B cell (primary cell): ENCODE measurements around the gene RPA3. TPM values are rescaled to one million over a fixed set of nuclear protein-coding genes. Genes with fewer than 3 reads are reported as not detected.

Experiments
- ATAC-seq: fragments of 200-7000 bp; cut with Tn5 transposase; one replicate; pipeline ENCODE4 v1.10.0; 2021; ENCODE audit warnings: low read depth, mild to moderate bottlenecking, moderate number of reproducible peaks, moderate library complexity
- CTCF ChIA-PET: fragments of 350-600 bp; sonication (Branson Sonifier 250); formaldehyde crosslinking; loops from one replicate; lab custom pipeline; 2021; ENCODE audit warnings: antibody characterized with exemption, inconsistent platforms; lab: Charles Lee
- POLR2A ChIA-PET: fragments of 350-600 bp; sonication (Branson Sonifier 250); formaldehyde crosslinking; loops from one replicate; lab custom pipeline; 2021; ENCODE audit warnings: antibody characterized with exemption; lab: Charles Lee
- DNase-seq: peaks from one replicate; pipeline ENCODE4 v3.0.0; 2013
- H2AFZ ChIP-seq: 2 replicates; pipeline ENCODE4 v1.6.1; 2012; ENCODE audit warnings: mild to moderate bottlenecking, low read depth, low read length; ENCODE audit not compliant: insufficient read depth, poor library complexity, severe bottlenecking
- H3K27ac ChIP-seq, 2 donors: 1 replicate in 1 of 2; 2 replicates in 1 of 2; pipeline ENCODE4 v1.5.1; 2012 to 2013; ENCODE audit warnings: low read length in 2 of 2, mild to moderate bottlenecking in 2 of 2, moderate library complexity in 1 of 2
- H3K27me3 ChIP-seq, 4 experiments: fragments of 200-600 bp in 1 of 4; sonication (generic) in 1 of 4; replicated peaks in 1 of 4; 1 replicate in 2 of 4; 2 replicates in 2 of 4; pipeline versions ENCODE4 v1.6.1 to v1.7.0; 2013 to 2016; ENCODE audit warnings: low read length in 3 of 4, mild to moderate bottlenecking in 2 of 4, mixed read lengths in 1 of 4, moderate library complexity in 1 of 4; ENCODE audit not compliant: insufficient read depth in 4 of 4, control insufficient read depth in 3 of 4; ENCODE audit errors: control extremely low read depth in 1 of 4
- H3K36me3 ChIP-seq, 2 experiments: replicated peaks in 1 of 2; 1 replicate in 1 of 2; 2 replicates in 1 of 2; pipeline versions ENCODE4 v1.6.1 to v1.7.1; 2013; ENCODE audit warnings: low read length in 1 of 2; ENCODE audit not compliant: insufficient read depth in 2 of 2, control insufficient read depth in 1 of 2; ENCODE audit errors: control extremely low read depth in 1 of 2, extremely low read depth in 1 of 2
- H3K4me1 ChIP-seq, 2 donors: fragments of 200-600 bp in 1 of 2; sonication (generic) in 1 of 2; 1 replicate in 1 of 2; 2 replicates in 1 of 2; pipeline versions ENCODE4 v1.5.1 to v1.6.1; 2013 to 2017; ENCODE audit warnings: low read length in 2 of 2; ENCODE audit not compliant: control insufficient read depth in 2 of 2, insufficient read depth in 2 of 2
- H3K4me2 ChIP-seq: replicated peaks from 2 replicates; pipeline ENCODE3; 2012; ENCODE audit warnings: mild to moderate bottlenecking, low read depth, low read length; ENCODE audit not compliant: poor library complexity, severe bottlenecking
- H3K4me3 ChIP-seq, 5 experiments: fragments of 200-600 bp in 1 of 5; sonication (generic) in 1 of 5; 1 replicate in 3 of 5; 2 replicates in 2 of 5; pipeline versions ENCODE4 v1.5.1 to v1.7.0; 2011 to 2016; ENCODE audit warnings: low read length in 4 of 5, mild to moderate bottlenecking in 4 of 5, low read depth in 2 of 5, control low read depth in 1 of 5, moderate library complexity in 1 of 5; ENCODE audit not compliant: insufficient read depth in 1 of 5; ENCODE audit errors: control extremely low read depth in 1 of 5, extremely low read depth in 1 of 5
- H3K79me2 ChIP-seq: fragments of 200-600 bp; sonication (generic); one replicate; pipeline ENCODE4 v1.6.0; 2016; ENCODE audit warnings: low read length; ENCODE audit not compliant: control insufficient read depth, insufficient read depth
- H3K9ac ChIP-seq: fragments of 200-600 bp; sonication (generic); 2 replicates; pipeline ENCODE4 v1.6.1; 2017; ENCODE audit warnings: mild to moderate bottlenecking, low read length, moderate library complexity
- H3K9me3 ChIP-seq, 3 donors: one replicate each; pipeline versions ENCODE4 v1.6.1 to v1.7.1; 2013; ENCODE audit warnings: low read length in 2 of 3; ENCODE audit not compliant: control insufficient read depth in 2 of 3, insufficient read depth in 1 of 3; ENCODE audit errors: control extremely low read depth in 1 of 3
- H4K20me1 ChIP-seq: 2 replicates; pipeline ENCODE4 v1.6.0; 2012; ENCODE audit warnings: mild to moderate bottlenecking, low read length; ENCODE audit not compliant: insufficient read depth, control insufficient read depth, poor library complexity, severe bottlenecking
- H3K27ac Mint-ChIP-seq: one replicate; pipeline ENCODE4 v1.8.0; 2021; ENCODE audit warnings: mixed read lengths
- H3K27me3 Mint-ChIP-seq: one replicate; pipeline ENCODE4 v1.8.0; 2021; ENCODE audit warnings: mixed read lengths
- H3K4me1 Mint-ChIP-seq: one replicate; pipeline ENCODE4 v1.8.0; 2021; ENCODE audit warnings: mixed read lengths
- H3K4me3 Mint-ChIP-seq: one replicate; pipeline ENCODE4 v1.8.0; 2021; ENCODE audit warnings: mixed read lengths
- H3K9me3 Mint-ChIP-seq: one replicate; pipeline ENCODE4 v1.8.0; 2022; ENCODE audit warnings: mixed read lengths; ENCODE audit not compliant: insufficient read depth
- CTCF ChIP-seq: fragments of 200-600 bp; IDR thresholded peaks from one replicate; pipeline ENCODE4 v1.8.0; 2022; ENCODE audit warnings: antibody characterized with exemption, mild to moderate bottlenecking
- EZH2 ChIP-seq: IDR thresholded peaks from 2 replicates; pipeline ENCODE4 v1.6.1; 2012; ENCODE audit warnings: borderline replicate concordance, low read depth, mild to moderate bottlenecking, moderate library complexity, low read length; ENCODE audit not compliant: insufficient read depth, poor library complexity, severe bottlenecking
- WGBS: methylation state at CpG from one replicate; pipeline ENCODE4 v1.1.5; 2013; ENCODE audit warnings: missing lambda C conversion rate; ENCODE audit not compliant: insufficient coverage; 5-methylcytosine and 5-hydroxymethylcytosine counted together
- intact Hi-C: fragments of 100-400 bp; cut with micrococcal nuclease; formaldehyde crosslinking; loops from one replicate; pipeline ENCODE4 v1.10.0; 2022
- polyA plus RNA-seq: library from polyadenylated mRNA; depleted of rRNA; stranded (reverse); fragments of >200 nt; gene quantifications from 2 replicates; pipeline ENCODE4 v1.2.3, GENCODE V29; 2012
- total RNA-seq, 2 donors: library from RNA; stranded (reverse); fragments of 120-200 nt in 1 of 2; gene quantifications; 1 replicate in 1 of 2; 2 replicates in 1 of 2; pipeline versions ENCODE4 v1.2.3 to v1.2.4, GENCODE V29; 2013 to 2022

Gene RPA3
- total and polyA plus RNA-seq, 2 donors (not counting 1 experiment from before 2014, with no cell fraction given): 25.6 to 49.3 TPM

- no peak overlapping the region for H3K27ac ChIP-seq
- WGBS: no CpG with 5 or more reads among the region's 6 CpGs
- peaks cover 12% of the 10 kb centered on the region for H4K20me1 ChIP-seq
- H3K9ac ChIP-seq: no peak overlapping the region
- Mint-ChIP-seq H3K27ac (no peak overlapping the region), H3K9me3 (no peaks in the 10 kb centered on the region), H3K4me3 (peak overlapping the region; percentile 87), H3K27me3 (no peaks in the 10 kb centered on the region), H3K4me1 (peaks cover 48% of the 10 kb centered on the region)
- no peak for DNase-seq
- H3K4me2 ChIP-seq: peak overlapping the region; percentile 80
- H3K4me1 ChIP-seq: peaks cover 15 to 17% of the 10 kb centered on the region in 2 donors
- no peaks in the 10 kb centered on the region for H3K27me3 ChIP-seq
- no peak for ATAC-seq
- H2AFZ ChIP-seq: no peak overlapping the region
- peaks cover 69% of the 10 kb centered on the region for H3K79me2 ChIP-seq
- TF ChIP-seq CTCF (no peak), EZH2 (no peak)
- ChIA-PET CTCF (interaction anchor here (5.0 kb wide), 1 partner anchor 547 kb away, joined by 22 read pairs; no protein-coding TSS in a partner anchor), POLR2A (no interaction called here)
- H3K4me3 ChIP-seq: peak overlapping the region in 1 of 5 experiments; percentile 99
- intact Hi-C loops: loop anchor here (5.0 kb wide), 1 partner anchor 120 kb away; no protein-coding TSS in a partner anchor
- H3K36me3 ChIP-seq: peaks cover 0 to 1% of the 10 kb centered on the region in 2 experiments
- H3K9me3 ChIP-seq: peaks cover 0 to 4% (median 0%) of the 10 kb centered on the region in 3 donors
Measured at GRCh38 chr7:7642081-7642480, 76.3 kb downstream of the RPA3 start.

DNA sequence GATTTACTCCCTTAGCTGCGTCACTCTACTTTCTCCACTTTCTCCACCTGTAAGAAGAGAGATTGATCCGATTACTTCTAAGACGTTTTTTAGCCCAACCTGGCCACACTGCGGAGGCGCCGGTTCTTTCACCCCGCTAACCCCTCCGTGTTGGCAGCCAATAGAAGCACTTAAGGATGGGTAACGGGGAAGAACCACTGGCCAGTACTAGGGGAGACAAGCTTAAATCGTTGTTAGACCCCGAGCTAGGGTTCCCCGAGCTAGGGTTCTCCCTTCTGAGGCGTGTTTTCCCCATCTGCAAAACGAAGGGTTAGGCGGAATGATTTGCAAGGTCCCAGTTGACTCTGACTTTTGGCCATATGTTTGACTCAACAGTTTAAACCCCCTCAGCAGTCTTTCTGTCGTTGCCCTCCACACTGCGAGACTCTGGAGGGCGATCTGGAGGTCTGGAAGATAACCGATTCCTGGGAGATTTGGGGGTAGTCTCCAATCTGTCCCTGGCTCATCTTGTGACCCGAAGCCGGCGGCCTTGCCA, 77.2 kb downstream of the RPA3 start:
- H3K9ac ChIP-seq: peak overlapping the region; percentile 98
- Mint-ChIP-seq H3K4me1 (peaks cover 47% of the 10 kb centered on the region), H3K27me3 (no peaks in the 10 kb centered on the region), H3K9me3 (no peaks in the 10 kb centered on the region), H3K4me3 (peak overlapping the region; percentile 87), H3K27ac (peak overlapping the region; percentile 98)
- CTCF ChIA-PET: interaction anchor here (0.5 to 5.0 kb wide), 7 partner anchors 40 to 1856 kb away, joined by 3 to 22 read pairs (median 7); no protein-coding TSS in a partner anchor
- ATAC-seq: peak; percentile 2
- peak overlapping the region; percentile 80 for H3K4me2 ChIP-seq
- TF ChIP-seq CTCF (no peak), EZH2 (no peak)
- POLR2A ChIA-PET: interaction anchor here (1.1 to 1.4 kb wide), 6 partner anchors 120 to 459 kb away, joined by 3 to 9 read pairs (median 4); partner anchors contain the start of genes C1GALT1 and GLCCI1
- no peaks in the 10 kb centered on the region for H3K27me3 ChIP-seq
- intact Hi-C loops: loop anchor here (5.0 kb wide), 1 partner anchor 121 kb away; no protein-coding TSS in a partner anchor
- H3K9me3 ChIP-seq: no peaks in the 10 kb centered on the region
- DNase-seq: no peak
- peak overlapping the region; percentile 80 for H2AFZ ChIP-seq
- peaks cover 0 to 10% of the 10 kb centered on the region in 2 experiments for H3K36me3 ChIP-seq
- 7% methylated on average over 18 of the region's 22 CpGs for WGBS
- H3K27ac ChIP-seq: peak overlapping the region; percentile 98 to 99
- peak overlapping the region; percentile 61 to 99 (median 93) for H3K4me3 ChIP-seq
- peaks cover 6% of the 10 kb centered on the region for H4K20me1 ChIP-seq
- peaks cover 60% of the 10 kb centered on the region for H3K79me2 ChIP-seq
- peaks cover 15 to 17% of the 10 kb centered on the region in 2 donors for H3K4me1 ChIP-seq
